Measurements from ENCODE around the gene RET.

GRCh38 chr10:43039624-43040481 lies 37.0 kb upstream of the RET start:
- TF ChIP-seq CTCF (IDR thresholded peaks at IDR 0.05; ENCODE audit: low read depth, low read length) (no peak), EZH2phosphoT487 (IDR thresholded peaks at IDR 0.05; ENCODE audit: low read depth) (no peak)

All from OCI-LY3 (cell line).